Astrocyte (in vitro differentiated cells and primary cell): ENCODE measurements around the gene KIF1A.

Source experiments
- CTCF ChIP-seq: IDR thresholded peaks from 2 replicates; pipeline ENCODE4 v1.5.1; 2011; ENCODE audit warnings: low read depth, mild to moderate bottlenecking, inconsistent platforms, low read length, moderate library complexity; ENCODE audit not compliant: insufficient read depth
- EZH2 ChIP-seq: IDR thresholded peaks from 2 replicates; pipeline ENCODE4 v1.6.1; 2012; ENCODE audit warnings: mild to moderate bottlenecking, low read length, inconsistent platforms; ENCODE audit not compliant: insufficient read depth

- TF ChIP-seq CTCF = no peak
- TF ChIP-seq EZH2 = no peak
Observed at GRCh38 chr2:240705204-240705791, 114.7 kb downstream of the KIF1A start.
